Right renal cortex interstitium (tissue), 3 donors: ENCODE results near the gene PRCC. TPM values are rescaled to one million over a fixed set of nuclear protein-coding genes. Genes with fewer than 3 reads are reported as not detected.

ENCODE experiments used
- DNase-seq, 3 donors: peaks; one replicate each; pipeline ENCODE4 v3.0.0-alpha.2; 2013; ENCODE audit warnings: low read depth in 3 of 3, low spot score in 2 of 3
- polyA plus RNA-seq, 3 donors: library from polyadenylated mRNA; unstranded; fragments of 120-200 nt; gene quantifications; one replicate each; pipeline ENCODE4 v1.2.1, GENCODE V29; 2013; ENCODE audit not compliant: insufficient read length in 3 of 3

PRCC gene
- polyA plus RNA-seq, 3 donors = 106 to 121 (median 109) TPM

- no peak for DNase-seq
These were observed 72.2 kb downstream of the PRCC start for GRCh38 chr1:156839426-156840109.

GRCh38 chr1:156840186-156840897 is 73.0 kb downstream of the PRCC start:
- no peak for DNase-seq

GRCh38 chr1:156840898-156841279 is 73.6 kb downstream of the PRCC start:
- no peak for DNase-seq

GRCh38 chr1:156841295-156841855 is 74.0 kb downstream of the PRCC start:
- DNase-seq = no peak

- DNase-seq = no peak
These were observed 75.4 kb downstream of the PRCC start for GRCh38 chr1:156842618-156843300.

DNA sequence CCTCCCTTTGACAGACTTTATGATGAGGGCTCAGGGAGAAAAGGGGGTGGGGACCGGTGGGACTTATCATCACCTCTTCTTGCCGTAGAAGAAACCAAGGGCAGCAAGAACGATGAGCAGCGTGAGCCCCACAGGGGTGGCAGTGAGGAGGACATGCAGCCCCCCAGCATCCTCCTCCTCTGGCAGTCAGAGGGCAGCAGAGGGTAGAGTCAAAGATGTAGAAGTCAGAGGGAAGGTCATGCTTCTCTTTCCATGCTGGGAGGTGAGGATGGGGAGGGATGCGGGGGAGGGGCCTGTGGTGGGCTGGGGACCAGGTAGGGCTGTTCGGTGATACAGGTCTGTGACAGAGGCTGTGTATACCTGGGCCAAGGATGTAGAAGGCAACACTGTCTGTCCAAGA is 76.8 kb downstream of the PRCC start:
- no peak for DNase-seq

DNA sequence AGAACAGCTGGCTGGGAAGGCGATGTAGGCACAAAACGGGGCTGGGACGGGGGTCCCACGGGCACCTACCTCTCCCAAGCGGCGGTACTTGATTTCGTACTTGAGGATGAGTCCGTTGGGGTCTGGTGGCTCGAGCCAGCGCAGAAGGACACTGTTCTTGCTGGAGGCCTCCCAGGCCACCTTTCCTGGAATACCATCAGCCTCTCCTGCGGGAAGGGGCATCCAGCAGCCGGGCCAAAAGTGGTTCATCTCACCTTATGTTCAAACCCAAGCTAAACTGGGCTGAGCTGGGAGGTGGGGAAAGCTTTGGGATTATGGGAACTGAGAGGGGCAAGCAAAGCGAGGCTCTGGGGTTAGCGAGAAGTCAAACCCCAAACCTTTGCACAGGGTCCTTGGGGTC is 77.3 kb downstream of the PRCC start:
- DNase-seq = no peak

- DNase-seq = no peak
These were observed 78.0 kb downstream of the PRCC start for GRCh38 chr1:156845055-156845952.

GRCh38 chr1:156845953-156846545 is 78.7 kb downstream of the PRCC start:
- DNase-seq = no peak

DNA sequence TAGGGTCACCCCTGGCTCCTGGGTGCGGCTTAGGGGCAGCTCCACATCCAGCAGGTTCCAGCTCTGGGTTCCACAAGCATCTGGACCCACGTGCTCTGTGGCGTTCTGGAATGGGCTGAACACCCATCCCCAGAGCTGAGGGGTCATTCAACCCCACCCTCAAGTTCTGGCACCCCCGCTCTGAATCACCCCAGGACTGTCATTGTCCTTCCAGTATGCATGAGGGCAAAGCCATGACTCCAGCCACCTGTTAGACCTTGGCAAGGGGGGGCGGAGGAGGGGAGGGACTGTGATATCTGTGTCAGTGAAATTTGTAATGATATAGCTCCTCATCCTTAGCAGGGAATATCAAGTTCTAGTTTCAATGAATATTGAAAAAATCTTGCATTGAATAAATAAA is 79.3 kb downstream of the PRCC start:
- no peak for DNase-seq

DNA sequence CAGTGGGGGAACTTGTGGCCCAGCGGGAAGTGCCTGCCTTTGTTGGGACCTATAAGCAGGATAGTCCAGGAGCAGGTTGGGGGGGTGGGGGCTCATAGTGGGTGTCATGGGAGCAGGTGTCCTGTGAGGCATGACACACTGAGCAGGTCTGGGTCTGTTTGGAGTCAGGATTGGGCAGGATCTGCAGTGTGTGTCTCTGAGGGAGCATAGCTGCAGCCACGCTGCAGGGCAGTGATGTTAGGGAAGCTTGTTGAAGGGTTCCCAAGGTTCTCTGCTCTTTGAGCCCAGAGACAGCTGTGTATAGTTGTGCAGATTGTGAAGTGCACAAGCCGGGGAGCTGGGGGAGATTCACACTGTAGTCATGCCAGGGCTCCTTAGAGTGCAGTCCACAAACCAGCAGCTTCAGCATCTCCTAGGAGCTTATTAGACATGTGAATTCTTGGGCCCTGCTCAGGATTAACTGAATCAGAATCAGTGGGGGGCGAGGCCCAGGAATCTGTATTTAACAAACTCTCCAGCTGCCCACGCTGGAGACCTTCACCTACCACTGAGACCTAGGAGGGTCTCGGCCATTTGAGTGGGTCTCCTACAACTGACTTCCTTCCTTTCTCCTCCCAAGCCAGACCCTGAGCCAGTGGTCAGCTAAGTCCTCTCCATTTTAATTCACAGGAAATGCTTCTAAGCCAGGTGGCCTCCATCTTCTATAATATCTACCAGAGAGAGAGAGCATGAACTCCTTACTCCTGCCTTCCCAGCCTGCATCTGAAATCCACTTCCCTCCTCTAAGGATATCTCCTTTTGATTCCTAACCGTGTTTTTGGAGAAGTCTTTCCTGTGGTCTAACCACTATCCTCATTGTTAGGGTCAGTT is 80.5 kb downstream of the PRCC start:
- DNase-seq = no peak

DNA sequence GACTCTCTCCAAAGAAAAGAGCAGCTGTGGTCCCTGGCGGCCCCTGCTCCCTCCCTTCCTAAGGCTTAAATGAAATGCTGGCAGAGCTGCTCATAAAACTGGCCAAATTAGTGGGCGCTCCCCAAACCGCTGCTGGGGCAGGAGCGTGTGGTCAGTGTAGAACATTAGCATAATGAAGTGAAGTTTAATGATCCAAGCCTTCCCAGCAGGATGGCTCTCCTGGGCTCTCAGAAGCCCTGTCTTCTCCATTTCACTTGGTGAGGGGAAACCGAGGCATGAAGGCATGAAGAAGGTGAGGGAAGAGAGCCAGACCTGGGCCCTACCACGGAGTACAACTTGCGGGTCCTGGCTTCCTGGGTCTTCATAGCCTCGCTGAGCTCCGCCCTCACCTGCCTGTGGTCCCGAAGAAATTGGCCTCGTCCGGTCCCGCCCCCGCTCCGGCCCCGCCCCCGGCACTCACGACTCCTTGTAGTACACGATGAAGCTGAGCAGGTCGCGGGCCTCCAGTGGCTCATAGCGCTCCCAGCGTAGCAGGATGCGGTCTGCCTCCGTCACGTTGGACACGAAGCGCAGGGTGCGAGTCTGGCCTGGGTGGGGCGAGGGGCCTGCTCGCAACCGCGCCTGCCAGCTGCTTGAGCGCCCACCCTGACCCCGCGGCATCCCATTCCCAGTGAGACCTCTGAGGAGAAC is 81.3 kb downstream of the PRCC start:
- DNase-seq = no peak

GRCh38 chr1:156849151-156849496 is 81.8 kb downstream of the PRCC start:
- no peak for DNase-seq

Other genes with a start within 250 kb of the PRCC start
- gene IQGAP3, start 195.0 kb upstream of the PRCC start, polyA plus RNA-seq = 10 to 100 TPM in 2 of 3 donors, 1 to 10 TPM in 1; 9.7 to 11.7 (median 11.3) TPM
- gene TTC24, start 187.8 kb upstream of the PRCC start, polyA plus RNA-seq = 1 to 10 TPM in 1 of 3 donors, under 1 TPM in 2; 0.78 to 1.2 (median 0.99) TPM
- 10 to 100 TPM; 75.4 to 80.4 (median 80.3) TPM for gene NAXE, start 175.8 kb upstream of the PRCC start, polyA plus RNA-seq
- 10 to 100 TPM; 35.3 to 41.2 (median 36.8) TPM for gene GPATCH4, start 166.1 kb upstream of the PRCC start, polyA plus RNA-seq
- gene HAPLN2, start 148.1 kb upstream of the PRCC start, polyA plus RNA-seq = under 1 TPM in 2 of 3 donors, not detected in 1; 0.13 to 0.32 TPM
- gene BCAN, start 125.4 kb upstream of the PRCC start, polyA plus RNA-seq = under 1 TPM; 0.11 to 0.29 (median 0.28) TPM
- 100 to 1,000 TPM; 164 to 179 (median 169) TPM for gene NES, start 90.1 kb upstream of the PRCC start, polyA plus RNA-seq
- 10 to 100 TPM; 78.4 to 87.5 (median 86.4) TPM for gene CRABP2, start 62.0 kb upstream of the PRCC start, polyA plus RNA-seq
- 10 to 100 TPM; 27.4 to 31.1 (median 30.3) TPM for gene METTL25B, start 39.1 kb upstream of the PRCC start, polyA plus RNA-seq
- 10 to 100 TPM; 39.9 to 49.2 (median 44.6) TPM for gene ISG20L2, start 38.8 kb upstream of the PRCC start, polyA plus RNA-seq
- gene MRPL24, start 26.4 kb upstream of the PRCC start, polyA plus RNA-seq = 10 to 100 TPM; 73.5 to 75.7 (median 73.7) TPM
- gene HDGF, start 15.9 kb upstream of the PRCC start, polyA plus RNA-seq = 100 to 1,000 TPM; 267 to 278 (median 269) TPM
- under 1 TPM; 0.37 to 0.57 (median 0.42) TPM for gene SH2D2A, start 49.3 kb downstream of the PRCC start, polyA plus RNA-seq
- 1 to 10 TPM; 1.3 to 2.1 (median 1.7) TPM for gene INSRR, start 91.6 kb downstream of the PRCC start, polyA plus RNA-seq
- 1 to 10 TPM in 2 of 3 donors, under 1 TPM in 1; 0.67 to 1.3 (median 1.1) TPM for gene NTRK1, start 93.3 kb downstream of the PRCC start, polyA plus RNA-seq
- gene PEAR1, start 126.2 kb downstream of the PRCC start, polyA plus RNA-seq = 10 to 100 TPM; 16.7 to 19.2 (median 17.7) TPM
- under 1 TPM; 0.26 to 0.40 (median 0.35) TPM for gene LRRC71, start 153.1 kb downstream of the PRCC start, polyA plus RNA-seq